DMS53 (cell line): ENCODE data around the gene MYO10.
A peak's percentile ranks its signal among the peaks of the same experiment; 100 is the strongest.

Experiments
- DNase-seq: peaks from one replicate; lab custom pipeline; 2025; lab: John Stamatoyannopoulos, UW

The MYO10 gene

DNA sequence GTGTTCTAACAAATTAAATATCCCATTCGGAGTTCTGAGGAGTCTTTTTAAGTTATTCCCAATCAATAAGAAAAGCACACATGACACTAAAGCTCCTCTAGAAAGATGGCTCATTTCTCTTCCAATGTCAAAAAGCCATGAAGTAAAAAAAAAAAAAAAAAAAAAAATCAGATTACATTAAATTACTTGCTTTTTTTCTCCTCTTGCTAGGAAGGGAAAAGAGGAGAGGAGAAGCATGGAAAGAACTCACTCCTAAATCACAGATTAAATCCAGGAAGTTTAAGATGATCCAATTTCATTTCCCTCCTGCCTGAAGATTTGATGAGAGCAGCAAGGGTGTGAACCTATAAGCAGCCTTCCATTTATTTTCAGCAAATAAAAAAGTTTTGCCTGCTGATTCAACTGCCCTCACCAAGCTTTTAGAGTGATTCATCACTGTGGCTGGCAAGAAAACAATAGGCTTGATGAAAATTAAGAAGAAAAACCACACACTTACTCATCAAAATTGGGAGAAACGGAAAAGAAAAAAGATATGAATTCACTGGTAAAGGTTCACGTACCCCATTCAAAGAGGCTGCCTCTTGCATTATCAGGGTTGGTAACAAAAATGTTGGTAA, 19.7 kb downstream of the MYO10 start:
- no peak for DNase-seq

DNA sequence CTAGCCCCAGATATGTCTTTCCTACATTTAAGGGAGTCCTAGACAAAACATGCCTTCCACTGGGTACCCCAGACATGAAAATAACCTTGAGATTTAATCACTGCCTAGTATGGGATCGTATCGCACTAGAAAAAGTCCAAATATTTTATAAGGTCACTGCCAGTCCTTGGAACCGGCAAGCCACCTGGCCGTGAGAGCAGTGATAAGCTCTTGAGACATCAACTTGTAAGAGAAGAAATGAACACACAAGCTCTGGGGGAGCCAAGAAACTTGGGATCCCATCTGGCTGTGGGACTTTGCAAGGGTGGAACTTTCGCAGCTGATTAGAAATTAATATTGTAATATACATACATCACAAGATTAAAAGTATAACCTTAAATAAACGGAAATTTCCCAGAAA, 21.5 kb downstream of the MYO10 start:
- no peak for DNase-seq

DNA sequence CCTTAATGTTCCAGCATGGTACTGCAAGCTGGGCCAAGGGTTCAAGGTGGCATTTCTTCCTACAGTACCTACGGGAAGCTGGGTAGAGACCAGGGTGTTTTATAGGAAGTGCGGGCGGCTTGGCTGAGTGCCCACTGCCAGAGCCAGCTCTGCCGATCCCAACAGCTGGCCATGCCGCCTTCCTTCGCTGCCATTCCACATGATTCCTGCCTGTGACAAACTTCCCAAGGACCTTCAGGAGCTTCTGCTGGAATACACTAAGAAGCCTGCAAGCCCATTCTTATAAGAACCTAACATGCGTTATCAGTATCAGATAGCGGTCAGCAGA, 22.0 kb downstream of the MYO10 start:
- DNase-seq, result no peak

DNA sequence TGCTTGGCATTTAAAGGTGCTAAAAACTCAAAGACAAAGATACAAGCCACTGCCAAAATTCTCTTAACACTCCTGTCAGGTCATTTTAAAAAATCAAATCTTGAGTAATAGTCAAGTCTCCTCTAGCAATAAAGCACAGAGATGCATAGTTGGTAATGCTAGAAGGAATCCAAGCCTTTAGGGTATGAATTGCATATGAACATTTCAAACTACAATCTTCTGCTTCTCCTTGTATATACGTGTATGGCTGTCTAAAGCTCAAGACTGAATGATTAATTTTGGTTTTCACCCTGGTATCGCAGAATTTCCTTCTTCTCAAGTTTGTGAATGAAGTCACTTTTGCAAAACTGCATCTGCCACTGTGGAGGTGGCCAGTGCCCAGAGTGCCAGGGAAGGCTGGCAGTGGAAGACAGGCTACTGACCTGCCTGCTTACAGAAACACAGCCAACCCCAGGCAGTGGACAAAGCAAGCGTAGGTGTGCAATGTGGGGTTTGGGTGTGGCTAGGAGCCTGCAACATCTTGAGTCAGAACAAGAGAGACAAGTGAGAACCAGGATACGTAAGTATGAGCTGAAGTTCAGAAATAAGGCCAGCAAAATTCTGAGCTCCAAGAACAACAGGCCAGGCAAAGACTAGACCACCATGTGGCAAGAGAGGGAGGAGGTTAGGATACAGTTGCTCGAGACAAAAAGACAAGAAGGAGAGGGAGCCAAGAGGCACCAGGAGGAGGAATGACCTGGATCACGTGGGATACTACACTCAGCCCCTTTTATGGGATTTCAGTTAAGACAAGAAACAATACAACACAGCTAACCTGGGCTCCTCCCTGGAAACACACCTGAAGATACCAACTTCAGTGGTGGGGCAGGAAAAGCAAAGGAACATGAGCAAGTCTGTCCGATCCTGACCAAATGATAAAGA, 22.6 kb downstream of the MYO10 start:
- DNase-seq, result no peak

DNA sequence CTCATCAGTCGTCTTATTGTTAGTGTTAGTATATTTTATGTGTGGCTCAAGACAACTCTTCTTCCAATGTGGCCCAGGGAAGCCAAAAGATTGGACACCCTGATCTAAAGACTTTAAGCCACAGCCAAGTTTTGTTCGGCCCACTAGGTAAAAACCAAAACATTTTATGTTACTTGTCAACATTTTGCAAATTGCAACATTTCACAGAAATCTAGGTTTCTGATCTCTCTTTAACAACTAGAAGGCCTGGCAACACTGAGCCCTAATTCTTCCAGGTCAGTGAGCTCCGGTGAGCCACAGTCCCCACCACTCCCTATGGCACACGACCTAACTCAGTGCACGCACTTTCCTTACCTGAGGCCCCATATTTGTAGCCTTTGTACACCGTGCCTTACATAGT, 24.0 kb downstream of the MYO10 start:
- no peak for DNase-seq

DNA sequence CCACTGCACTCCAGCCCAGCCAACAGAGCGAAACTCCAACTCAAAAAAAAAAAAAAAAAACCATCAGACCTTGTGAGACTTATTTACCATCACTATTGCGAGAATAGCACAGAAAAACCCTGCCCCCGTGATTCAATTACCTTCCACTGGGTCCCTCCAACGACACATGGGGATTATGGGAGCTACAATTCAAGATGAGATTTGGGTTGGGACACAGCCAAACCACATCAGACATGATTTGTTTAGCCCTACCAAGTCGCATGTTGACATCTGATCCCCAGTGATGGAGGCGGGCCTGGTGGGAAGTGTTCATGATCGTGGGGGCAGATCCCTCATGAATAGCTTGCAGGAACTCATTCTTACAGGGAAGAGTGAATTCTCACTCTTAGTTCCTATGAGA, 26.6 kb downstream of the MYO10 start:
- DNase-seq, result peak; percentile 61

DNA sequence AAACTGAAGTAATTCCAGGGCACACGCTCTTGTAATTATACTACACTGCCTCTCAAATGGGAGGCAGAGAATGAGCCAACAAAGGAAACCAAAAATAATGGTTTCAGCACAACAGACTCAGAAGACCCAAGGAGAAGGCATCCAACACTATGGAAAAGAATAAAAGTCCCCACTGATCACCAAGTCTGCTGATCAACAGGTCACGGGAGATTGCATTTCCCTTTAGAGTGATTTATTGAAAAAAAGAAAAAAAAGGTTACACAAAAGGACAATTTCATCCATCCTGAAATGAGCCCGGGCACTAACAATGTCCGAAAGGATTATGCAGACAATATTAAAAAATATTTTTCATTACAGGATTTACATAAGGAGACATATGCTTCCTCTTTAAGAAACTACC, 28.8 kb downstream of the MYO10 start:
- DNase-seq, result no peak

DNA sequence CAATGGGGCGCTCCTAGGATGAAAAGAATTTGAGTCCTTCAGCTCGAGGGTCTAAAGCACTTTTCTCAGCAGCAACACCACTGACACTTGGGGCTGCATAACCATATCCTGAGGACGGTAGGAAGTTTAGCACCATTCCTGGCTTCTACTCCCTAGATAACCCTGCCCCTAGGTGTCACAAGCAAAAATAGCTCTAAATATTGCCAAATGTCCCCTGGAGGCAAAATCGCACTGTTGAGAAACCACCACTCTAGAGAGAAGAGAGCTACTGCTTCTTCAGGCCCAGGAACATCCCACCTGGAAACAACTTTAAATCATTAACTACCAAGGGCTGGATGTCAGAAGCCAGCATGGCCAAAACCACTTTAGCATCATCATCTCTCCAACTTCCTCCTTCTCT, 29.8 kb downstream of the MYO10 start:
- no peak for DNase-seq

DNA sequence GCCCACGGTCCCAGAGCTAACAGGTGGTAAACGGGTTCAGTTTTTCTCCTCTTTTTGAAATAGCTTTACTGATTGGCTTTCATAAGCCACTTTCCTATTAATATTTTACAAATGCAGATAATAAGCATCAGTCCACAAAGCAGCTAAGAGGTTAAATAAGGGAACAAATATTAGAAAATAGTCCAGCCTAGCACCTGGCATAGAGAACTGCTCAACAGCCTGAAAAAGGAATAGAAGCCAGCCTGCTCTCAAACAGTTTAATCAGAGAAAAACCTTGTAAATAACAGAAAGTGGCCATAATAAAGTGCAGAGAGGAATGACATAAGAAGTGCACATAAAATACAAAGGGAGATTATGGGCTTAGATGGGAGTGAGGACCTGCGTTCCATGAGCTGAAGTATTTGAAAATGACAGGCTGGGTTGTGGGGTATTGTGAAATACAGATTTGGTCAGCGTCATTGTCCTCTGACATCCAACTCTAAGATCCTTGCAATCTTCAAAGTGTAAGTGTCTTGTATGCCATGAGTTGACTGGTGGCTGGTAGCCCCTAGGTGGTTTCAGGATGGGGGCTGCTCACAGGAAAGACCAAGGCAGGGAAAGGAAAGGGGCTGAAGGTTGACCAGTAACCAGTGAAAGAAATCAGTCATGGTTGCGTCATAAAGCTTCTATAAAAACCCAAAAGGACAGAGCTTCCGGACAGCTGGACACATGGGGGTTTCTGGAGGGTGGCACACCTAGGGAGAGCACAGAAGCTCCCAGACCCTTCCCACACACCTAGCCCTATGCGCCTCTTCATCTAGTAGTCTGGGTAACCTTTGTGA, 32.4 kb downstream of the MYO10 start:
- DNase-seq, result no peak

DNA sequence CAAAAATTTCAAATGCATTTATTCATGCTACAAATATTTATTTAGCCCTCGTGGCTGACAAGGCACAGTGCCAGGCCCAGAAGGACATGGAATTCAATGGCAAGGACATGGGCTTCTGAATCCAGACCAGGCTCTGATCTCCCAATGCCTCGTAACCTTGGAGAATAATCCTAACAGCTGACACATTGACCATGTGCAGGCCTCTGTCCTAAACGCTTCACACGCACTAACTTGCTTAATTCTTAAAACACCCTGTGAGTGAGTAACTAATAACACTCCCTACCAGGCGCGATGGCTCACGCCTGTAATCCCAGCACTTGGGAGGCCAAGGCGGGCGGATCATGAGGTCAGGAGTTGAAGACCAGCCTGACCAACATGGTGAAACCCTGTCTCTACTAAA, 33.2 kb downstream of the MYO10 start:
- DNase-seq, result no peak

DNA sequence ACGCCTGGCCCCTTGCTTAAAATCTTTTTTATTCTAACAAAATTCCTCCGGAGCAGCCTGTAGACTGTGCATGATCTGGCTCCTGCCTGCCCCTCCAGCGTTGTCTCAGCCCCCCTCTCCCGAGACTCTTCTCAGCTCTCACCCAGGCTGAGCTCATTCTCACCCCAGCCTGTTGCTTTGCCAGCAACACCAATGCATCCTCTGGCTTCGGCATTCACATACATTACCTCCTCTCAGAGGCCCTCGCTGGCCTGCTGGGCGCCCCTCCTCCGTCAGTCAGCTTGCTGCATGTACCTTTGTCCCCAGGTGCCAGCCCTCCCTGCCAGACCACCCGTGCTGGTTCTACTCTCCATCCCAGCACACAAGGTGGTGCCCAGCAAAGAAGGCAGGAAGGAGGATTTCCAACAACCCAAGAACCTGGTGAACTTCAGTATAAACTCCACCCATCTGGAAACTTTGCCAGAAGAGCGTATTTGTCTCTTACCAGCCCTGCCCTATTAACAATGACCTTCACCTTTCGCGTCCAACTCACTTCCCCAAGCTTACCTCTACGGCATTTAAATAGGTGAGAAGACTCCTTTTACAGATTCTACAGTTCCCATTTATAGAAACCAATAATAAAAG, 35.0 kb downstream of the MYO10 start:
- DNase-seq, result no peak

DNA sequence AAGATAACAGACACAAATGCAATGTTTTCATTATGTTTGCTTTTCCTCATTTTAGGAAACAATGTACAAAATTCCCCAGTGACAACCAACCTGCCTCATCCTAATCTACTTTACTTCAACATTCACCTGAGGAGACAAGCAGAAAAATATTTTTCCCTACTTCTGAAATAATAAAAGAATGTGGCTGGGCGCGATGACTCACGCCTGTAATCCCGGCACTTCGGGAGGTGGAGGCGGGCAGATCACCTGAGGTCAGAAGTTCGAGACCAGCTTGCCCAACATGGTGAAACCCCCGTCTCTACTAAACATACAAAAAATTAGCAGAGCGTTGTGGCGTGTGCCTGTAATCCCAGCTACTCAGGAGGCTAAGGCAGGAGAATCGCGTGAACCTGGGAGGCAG, 36.9 kb downstream of the MYO10 start:
- DNase-seq, result no peak

DNA sequence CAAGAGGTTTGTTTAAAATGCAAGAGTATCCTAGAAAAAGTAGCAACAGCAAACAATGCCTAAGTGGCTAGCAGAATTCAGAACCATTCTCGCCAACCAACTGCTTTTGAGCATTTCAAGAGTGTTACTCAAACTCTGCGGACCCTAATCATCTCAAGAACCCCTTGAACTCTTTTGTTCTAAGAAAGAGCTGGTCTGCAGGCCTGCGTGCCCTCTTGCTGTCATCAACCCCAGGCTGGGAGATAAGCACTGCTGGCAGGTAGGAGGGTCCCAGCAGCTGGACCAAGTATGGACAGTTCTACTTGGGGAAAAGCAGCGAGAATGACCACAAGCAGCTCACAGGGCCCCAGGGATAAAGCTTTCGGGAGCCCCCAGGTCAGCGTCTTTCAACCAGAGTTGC, 38.3 kb downstream of the MYO10 start:
- DNase-seq, result no peak

DNA sequence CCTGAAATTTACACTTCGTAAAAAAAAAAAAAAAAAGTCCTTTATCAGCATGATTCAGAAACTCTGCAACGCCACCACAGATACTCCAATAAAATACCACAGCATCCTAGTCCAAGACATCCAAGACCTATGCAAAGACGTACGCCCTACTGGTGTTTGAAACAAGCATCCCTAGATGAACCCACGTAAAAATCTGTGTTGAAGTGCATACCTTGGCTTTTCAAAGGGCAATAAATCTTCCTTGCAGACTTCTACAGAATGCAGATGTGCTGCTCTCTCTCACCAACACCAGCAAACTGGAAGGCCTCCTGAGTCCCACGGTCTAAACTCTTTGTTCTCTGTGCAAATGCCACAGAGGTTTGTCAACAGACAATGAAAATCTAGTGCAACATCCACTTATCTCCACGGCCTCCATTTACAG, 38.8 kb downstream of the MYO10 start:
- peak; percentile 33 for DNase-seq

DNA sequence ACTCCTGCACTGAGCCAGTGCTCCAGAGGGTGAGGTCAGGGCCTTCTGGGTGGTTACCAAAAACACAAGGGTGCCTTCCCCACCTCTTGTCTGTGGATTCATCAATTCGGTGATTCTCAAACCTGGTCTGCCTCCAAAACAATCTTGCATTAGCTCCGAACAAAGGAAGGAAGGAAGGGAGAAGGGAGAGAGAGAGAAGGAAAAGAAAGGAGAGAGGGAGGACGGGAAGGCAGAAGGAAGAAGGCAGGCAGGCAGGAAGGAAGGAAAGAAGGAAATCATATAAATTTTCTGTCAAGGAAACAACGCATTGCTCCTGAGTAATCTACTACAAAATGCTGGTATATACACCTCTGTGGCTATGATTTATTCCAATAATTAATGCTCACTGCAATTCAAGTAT, 39.3 kb downstream of the MYO10 start:
- no peak for DNase-seq

DNA sequence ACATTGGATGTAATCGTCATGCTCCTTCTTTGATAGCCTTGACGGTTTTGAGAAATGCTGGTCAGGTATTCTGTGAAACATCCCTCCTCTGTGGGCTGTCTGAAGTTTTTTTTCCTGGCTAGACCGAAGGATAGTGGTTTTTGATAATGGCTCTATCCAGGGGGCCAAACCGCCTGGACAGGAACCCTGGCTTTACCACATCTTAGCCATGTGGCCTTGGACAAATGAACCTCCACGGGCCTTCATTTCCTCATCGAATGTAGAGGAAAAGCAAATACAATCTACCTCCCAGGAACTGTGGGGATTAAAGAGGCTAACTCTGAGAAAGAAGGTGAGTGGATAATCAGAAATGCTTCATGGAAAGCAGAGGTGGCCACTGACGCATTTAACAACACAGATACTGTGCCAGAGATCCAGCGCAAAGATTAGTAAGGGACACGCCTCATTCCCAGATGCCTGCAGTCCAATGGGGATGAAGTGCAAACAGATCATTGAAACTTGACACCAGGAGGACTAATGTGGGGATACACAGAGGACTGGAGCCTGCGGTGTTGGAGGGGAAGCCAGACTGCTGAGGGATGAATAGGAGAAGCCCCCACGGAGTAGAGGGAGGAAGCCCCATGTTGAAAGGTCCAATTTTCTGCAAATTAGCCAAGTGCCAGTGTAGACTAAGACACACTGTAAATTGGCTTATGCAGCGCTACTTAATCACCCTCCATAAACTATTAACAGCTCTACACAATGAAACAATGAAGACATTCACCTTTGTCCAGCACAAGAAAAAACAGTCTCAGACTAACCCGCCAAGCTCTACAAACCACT, 41.6 kb downstream of the MYO10 start:
- DNase-seq, result peak; percentile 93

DNA sequence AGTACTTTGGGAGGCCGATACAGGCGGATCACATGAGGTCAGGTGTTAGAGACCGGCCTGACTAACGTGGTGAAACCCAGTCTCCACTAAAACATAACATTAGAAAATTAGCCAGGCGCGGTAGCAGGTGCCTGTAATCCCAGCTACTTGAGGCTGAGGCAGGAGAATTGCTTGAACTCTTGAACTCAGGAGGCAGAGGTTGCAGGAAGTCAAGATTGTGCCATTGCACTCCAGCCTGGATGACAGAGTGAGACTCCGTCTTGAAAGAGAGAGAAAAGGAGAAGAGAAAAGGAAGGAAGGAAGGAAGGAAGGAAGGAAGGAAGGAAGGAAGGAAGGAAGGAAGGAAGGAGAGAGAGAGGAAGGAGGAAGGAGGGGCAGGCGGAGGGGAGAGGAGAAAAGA, 45.1 kb downstream of the MYO10 start:
- no peak for DNase-seq

DNA sequence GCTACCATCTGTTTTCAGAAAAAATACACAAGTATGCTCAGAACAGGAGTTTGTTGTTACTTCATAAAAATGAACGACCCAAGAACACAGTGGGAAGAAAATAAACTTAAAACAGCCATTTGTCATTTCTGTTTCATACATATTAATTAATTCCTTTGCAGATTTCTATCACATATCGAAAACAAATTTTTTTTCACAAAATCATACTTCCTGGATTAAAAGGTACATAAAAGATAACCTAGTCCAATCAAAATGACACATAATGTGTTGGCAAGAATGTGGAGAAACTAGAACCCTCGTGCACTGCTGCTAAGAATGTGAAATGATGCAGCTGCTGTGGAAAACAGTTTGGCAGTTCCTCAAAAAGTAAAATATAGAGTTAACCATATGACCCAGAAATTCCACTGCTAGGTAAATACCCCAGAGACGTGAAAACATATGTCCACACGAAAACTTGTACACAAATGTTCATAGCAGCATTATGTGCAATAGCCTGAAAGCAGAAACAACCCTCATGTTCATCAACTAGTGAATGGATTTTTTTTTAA, 46.0 kb downstream of the MYO10 start:
- no peak for DNase-seq

DNA sequence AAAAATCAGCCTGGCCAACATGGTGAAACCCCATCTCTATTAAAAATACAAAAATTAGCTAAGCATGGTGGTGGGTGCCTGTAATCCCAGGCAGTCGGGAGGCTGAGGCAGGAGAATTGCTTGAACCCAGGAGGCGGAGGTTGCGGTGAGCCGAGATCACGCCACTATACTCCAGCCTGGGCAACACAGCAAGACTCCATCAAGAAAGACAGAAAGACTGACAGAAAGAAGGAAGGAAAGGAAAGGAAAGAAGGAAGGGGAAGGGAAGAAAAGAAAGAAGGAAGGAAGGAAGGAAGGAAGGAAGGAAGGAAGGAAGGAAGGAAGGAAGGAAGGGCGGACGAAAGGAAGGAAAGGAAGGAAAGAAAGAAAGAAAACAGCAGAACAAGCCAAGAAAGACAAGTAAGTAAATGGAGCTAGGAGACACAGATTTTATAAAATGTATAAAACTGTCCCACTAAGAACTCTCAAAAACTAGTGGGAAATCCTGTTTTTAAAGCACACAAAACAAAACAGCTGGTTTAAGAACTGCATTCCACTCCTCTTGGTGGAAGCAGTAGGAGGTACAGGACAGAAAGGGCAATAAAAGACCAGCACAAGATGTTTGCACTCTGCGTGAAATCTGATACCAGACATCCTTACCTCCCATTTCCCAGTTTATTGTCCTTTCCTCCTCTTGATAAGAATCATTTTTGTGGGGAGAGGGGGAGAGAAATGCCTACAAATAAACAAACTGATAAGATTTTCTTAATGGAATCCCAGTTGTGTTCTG, 46.7 kb downstream of the MYO10 start:
- peak; percentile 66 for DNase-seq

DNA sequence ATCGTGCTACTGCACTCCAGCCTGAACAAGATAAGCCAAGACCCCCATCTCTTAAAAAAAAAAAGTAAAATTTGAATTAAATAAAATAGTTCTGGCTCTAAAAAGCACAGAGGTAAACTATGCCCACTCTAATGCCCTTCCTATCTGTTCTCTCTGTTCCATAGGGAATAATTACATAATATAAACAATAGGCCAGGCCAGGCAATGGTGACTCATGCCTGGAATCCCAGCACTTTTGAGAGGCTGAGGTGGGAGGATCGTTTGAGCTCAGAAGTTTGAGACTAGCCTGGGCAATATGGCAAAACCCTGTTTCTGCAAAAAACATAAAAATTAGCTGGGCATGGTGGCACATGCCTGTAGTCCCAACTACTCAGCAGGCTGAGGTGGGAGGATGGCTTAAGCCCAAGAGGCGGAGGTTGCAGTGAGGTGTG, 47.4 kb downstream of the MYO10 start:
- peak; percentile 69 for DNase-seq
